ENCODE results near the gene MGAT3. TPM values are rescaled to one million over a fixed set of nuclear protein-coding genes. Genes with fewer than 3 reads are reported as not detected.
"Not testable (repeated sequence)": the region's sequence is repeated elsewhere in the genome, so short reads cannot be mapped to it uniquely, and the experiment has no call there.

The MGAT3 gene
- total RNA-seq, 1 donor from 2014 or later, result 12.8 TPM

GRCh38 chr22:39518144-39518786 lies 61.5 kb downstream of the MGAT3 start:
- H3K4me1 Mint-ChIP-seq (ENCODE audit: low read depth, unreplicated experiment), result peaks cover 23% of the 10 kb centered on the region
- peaks cover 17% of the 10 kb centered on the region for H3K27me3 Mint-ChIP-seq (ENCODE audit: unreplicated experiment)
- H3K4me3 Mint-ChIP-seq (ENCODE audit: unreplicated experiment), result peak overlapping the region; percentile 98
- H3K36me3 Mint-ChIP-seq (ENCODE audit: unreplicated experiment), result peaks cover 14% of the 10 kb centered on the region
- TF ChIP-seq CTCF (IDR thresholded peaks at IDR 0.05; ENCODE audit: partially characterized antibody, unreplicated experiment), result no peak
- peak overlapping the region; percentile 90 for H3K27ac Mint-ChIP-seq (ENCODE audit: unreplicated experiment)
- H3K9me3 Mint-ChIP-seq (ENCODE audit: unreplicated experiment), result peaks cover 11% of the 10 kb centered on the region
- no peak for DNase-seq

GRCh38 chr22:39518996-39519680 lies 62.3 kb downstream of the MGAT3 start:
- peak overlapping the region; percentile 98 for H3K4me3 Mint-ChIP-seq (ENCODE audit: unreplicated experiment)
- peaks cover 25% of the 10 kb centered on the region for H3K4me1 Mint-ChIP-seq (ENCODE audit: low read depth, unreplicated experiment)
- peak; percentile 54 for DNase-seq
- H3K36me3 Mint-ChIP-seq (ENCODE audit: unreplicated experiment), result peaks cover 14% of the 10 kb centered on the region
- no peak for TF ChIP-seq CTCF (IDR thresholded peaks at IDR 0.05; ENCODE audit: partially characterized antibody, unreplicated experiment)
- peak overlapping the region; percentile 90 for H3K27ac Mint-ChIP-seq (ENCODE audit: unreplicated experiment)
- H3K27me3 Mint-ChIP-seq (ENCODE audit: unreplicated experiment), result peaks cover 19% of the 10 kb centered on the region
- H3K9me3 Mint-ChIP-seq (ENCODE audit: unreplicated experiment), result peaks cover 13% of the 10 kb centered on the region

GRCh38 chr22:39519681-39520225 lies 62.9 kb downstream of the MGAT3 start:
- peak; percentile 93 for DNase-seq
- Mint-ChIP-seq H3K4me1 (ENCODE audit: low read depth, unreplicated experiment) (peaks cover 23% of the 10 kb centered on the region), H3K4me3 (ENCODE audit: unreplicated experiment) (peak overlapping the region; percentile 98), H3K27me3 (ENCODE audit: unreplicated experiment) (peaks cover 22% of the 10 kb centered on the region), H3K9me3 (ENCODE audit: unreplicated experiment) (peaks cover 14% of the 10 kb centered on the region), H3K27ac (ENCODE audit: unreplicated experiment) (peak overlapping the region; percentile 100), H3K36me3 (ENCODE audit: unreplicated experiment) (peaks cover 14% of the 10 kb centered on the region)
- TF ChIP-seq CTCF (IDR thresholded peaks at IDR 0.05; ENCODE audit: partially characterized antibody, unreplicated experiment), result no peak

- peak within 1 kb of the TSS; percentile 98 for H3K4me3 Mint-ChIP-seq (ENCODE audit: unreplicated experiment)
- peak; percentile 86 for DNase-seq
- H3K27me3 Mint-ChIP-seq (ENCODE audit: unreplicated experiment), result peaks cover 23% of the 10 kb centered on the region
Measured at GRCh38 chr22:39520226-39521105, 63.7 kb downstream of the MGAT3 start, which contains the start of gene ATF4. ATF4 (plus strand) TSS chr22:39520562; CDS start chr22:39521446, 884 bp downstream.

GRCh38 chr22:39521106-39521885 lies 64.5 kb downstream of the MGAT3 start:
- not testable (repeated sequence) for DNase-seq; H3K36me3 Mint-ChIP-seq (ENCODE audit: unreplicated experiment)
- peaks cover 29% of the 10 kb centered on the region for H3K4me1 Mint-ChIP-seq (ENCODE audit: low read depth, unreplicated experiment)
- H3K4me3 Mint-ChIP-seq (ENCODE audit: unreplicated experiment), result peak overlapping the region; percentile 98
- peaks cover 18% of the 10 kb centered on the region for H3K9me3 Mint-ChIP-seq (ENCODE audit: unreplicated experiment)
- H3K27me3 Mint-ChIP-seq (ENCODE audit: unreplicated experiment), result peaks cover 26% of the 10 kb centered on the region
- H3K27ac Mint-ChIP-seq (ENCODE audit: unreplicated experiment), result peak overlapping the region; percentile 100

More at GRCh38 chr22:39520226-39521105, 63.7 kb downstream of the MGAT3 start, which contains the start of gene ATF4:
- Mint-ChIP-seq H3K9me3 (ENCODE audit: unreplicated experiment) (peaks cover 14% of the 10 kb centered on the region), H3K4me1 (ENCODE audit: low read depth, unreplicated experiment) (peaks cover 24% of the 10 kb centered on the region), H3K36me3 (ENCODE audit: unreplicated experiment) (peaks cover 13% of the 10 kb centered on the region), H3K27ac (ENCODE audit: unreplicated experiment) (peak within 1 kb of the TSS; percentile 100)
- TF ChIP-seq CTCF (IDR thresholded peaks at IDR 0.05; ENCODE audit: partially characterized antibody, unreplicated experiment), result no peak

GRCh38 chr22:39522091-39522490 lies 65.3 kb downstream of the MGAT3 start:
- not testable (repeated sequence) for DNase-seq; H3K36me3 Mint-ChIP-seq (ENCODE audit: unreplicated experiment)
- peaks cover 18% of the 10 kb centered on the region for H3K9me3 Mint-ChIP-seq (ENCODE audit: unreplicated experiment)
- peak overlapping the region; percentile 100 for H3K27ac Mint-ChIP-seq (ENCODE audit: unreplicated experiment)
- H3K4me1 Mint-ChIP-seq (ENCODE audit: low read depth, unreplicated experiment), result peaks cover 31% of the 10 kb centered on the region
- H3K27me3 Mint-ChIP-seq (ENCODE audit: unreplicated experiment), result peaks cover 27% of the 10 kb centered on the region
- peak overlapping the region; percentile 98 for H3K4me3 Mint-ChIP-seq (ENCODE audit: unreplicated experiment)

Data from glutamatergic neuron (in vitro differentiated cells).